ENCODE results near the gene OGA. TPM values are rescaled to one million over a fixed set of nuclear protein-coding genes. Genes with fewer than 3 reads are reported as not detected.

Gene OGA
- total and polyA plus RNA-seq, 4 experiments from 2014 or later, result 26.6 to 325 (median 178) TPM

GRCh38 chr10:101837748-101838147 lies 19.5 kb upstream of the OGA start:
- Histone ChIP-seq H3K4me1 (ENCODE audit: insufficient read depth, low read length) (peaks cover 58% of the 10 kb centered on the region), H3K36me3 (ENCODE audit: insufficient read depth, low read length) (no peaks in the 10 kb centered on the region), H3K27me3 (ENCODE audit: insufficient read depth, low read length) (no peaks in the 10 kb centered on the region), H3K9me3 (ENCODE audit: control insufficient read depth in 1 of 2, low read length in 2 of 2) (no peaks in the 10 kb centered on the region), H3K27ac (ENCODE audit: low read depth, low read length) (no peak overlapping the region), H3K4me3 (ENCODE audit: low read length in 2 of 2) (no peak overlapping the region)
- peaks cover 46 to 78% (median 58%) of the 10 kb centered on the region in 4 donors for H3K4me1 Mint-ChIP-seq
- no peaks in the 10 kb centered on the region for H3K36me3 Mint-ChIP-seq
- CTCF ChIA-PET (ENCODE audit: partially characterized antibody), result interaction anchor here (0.7 to 10.1 kb wide), 12 partner anchors 9 to 276 kb away, joined by 3 to 88 read pairs (median 6); partner anchors contain the start of gene OGA
- no peak for DNase-seq
- H3K9me3 Mint-ChIP-seq, result peaks cover 0 to 1% (median 0%) of the 10 kb centered on the region in 8 donors
- intact Hi-C loops (cut with micrococcal nuclease), result no loop called here
- no peaks in the 10 kb centered on the region for H3K27me3 Mint-ChIP-seq
- no peak overlapping the region for H3K27ac Mint-ChIP-seq
- POLR2A ChIA-PET (ENCODE audit: partially characterized antibody), result interaction anchor here (11.6 kb wide), 1 partner anchor 19 kb away, joined by 204 read pairs; the partner anchor contains the start of gene OGA
- H3K4me3 Mint-ChIP-seq, result peak overlapping the region in 1 of 8 donors; percentile 25

GRCh38 chr10:101835362-101835761 lies 17.1 kb upstream of the OGA start:
- H3K27ac Mint-ChIP-seq, result peak overlapping the region in 4 of 7 donors; percentile 4 to 82 (median 64)
- peaks cover 0 to 6% (median 0%) of the 10 kb centered on the region in 8 donors for H3K9me3 Mint-ChIP-seq
- peaks cover 56 to 78% (median 63%) of the 10 kb centered on the region in 4 donors for H3K4me1 Mint-ChIP-seq
- Histone ChIP-seq H3K9me3 (ENCODE audit: control insufficient read depth in 1 of 2, low read length in 2 of 2) (no peaks in the 10 kb centered on the region), H3K4me1 (ENCODE audit: insufficient read depth, low read length) (peaks cover 67% of the 10 kb centered on the region), H3K4me3 (ENCODE audit: low read length in 2 of 2) (no peak overlapping the region), H3K27me3 (ENCODE audit: insufficient read depth, low read length) (no peaks in the 10 kb centered on the region), H3K36me3 (ENCODE audit: insufficient read depth, low read length) (no peaks in the 10 kb centered on the region), H3K27ac (ENCODE audit: low read depth, low read length) (no peak overlapping the region)
- H3K27me3 Mint-ChIP-seq, result peaks cover 2 to 5% of the 10 kb centered on the region in 2 donors
- intact Hi-C loops (cut with micrococcal nuclease), result no loop called here
- no peak for DNase-seq
- CTCF ChIA-PET (ENCODE audit: partially characterized antibody), result interaction anchor here (0.8 to 10.1 kb wide), 15 partner anchors 8 to 239 kb away, joined by 3 to 88 read pairs (median 5); partner anchors contain the start of gene OGA
- POLR2A ChIA-PET (ENCODE audit: partially characterized antibody), result interaction anchor here (11.6 kb wide), 1 partner anchor 17 kb away, joined by 204 read pairs; the partner anchor contains the start of gene OGA
- H3K36me3 Mint-ChIP-seq, result peaks cover 0 to 5% of the 10 kb centered on the region in 2 donors
- peak overlapping the region in 3 of 8 donors; percentile 17 to 76 (median 39) for H3K4me3 Mint-ChIP-seq

GRCh38 chr10:101834341-101834740 lies 16.1 kb upstream of the OGA start:
- intact Hi-C loops (cut with micrococcal nuclease), result loop anchor here (5.0 kb wide), 1 partner anchor 223 kb away; the partner anchor contains the start of gene ARMH3
- Mint-ChIP-seq H3K4me1 (peaks cover 53 to 77% (median 63%) of the 10 kb centered on the region in 4 donors), H3K9me3 (peaks cover 0 to 8% (median 0%) of the 10 kb centered on the region in 8 donors), H3K27me3 (peaks cover 2 to 7% of the 10 kb centered on the region in 2 donors), H3K27ac (peak overlapping the region in 6 of 7 donors; percentile 21 to 98 (median 87)), H3K4me3 (peak overlapping the region in 7 of 8 donors; percentile 1 to 71 (median 51)), H3K36me3 (peaks cover 0 to 12% of the 10 kb centered on the region in 2 donors)
- no peaks in the 10 kb centered on the region for H3K36me3 ChIP-seq (ENCODE audit: insufficient read depth, low read length)
- H3K27me3 ChIP-seq (ENCODE audit: insufficient read depth, low read length), result no peaks in the 10 kb centered on the region
- peak in 1 of 5 donors; percentile 54 for DNase-seq
- H3K4me3 ChIP-seq (ENCODE audit: low read length in 2 of 2), result no peak overlapping the region
- ChIA-PET CTCF (ENCODE audit: partially characterized antibody) (interaction anchor here (1.5 to 10.1 kb wide), 3 partner anchors 13 to 234 kb away, joined by 5 to 88 read pairs (median 11); partner anchors contain the start of gene OGA), POLR2A (ENCODE audit: partially characterized antibody) (interaction anchor here (11.6 kb wide), 1 partner anchor 16 kb away, joined by 204 read pairs; the partner anchor contains the start of gene OGA)
- peaks cover 66% of the 10 kb centered on the region for H3K4me1 ChIP-seq (ENCODE audit: insufficient read depth, low read length)
- H3K27ac ChIP-seq (ENCODE audit: low read depth, low read length), result peak overlapping the region; percentile 22
- no peaks in the 10 kb centered on the region for H3K9me3 ChIP-seq (ENCODE audit: control insufficient read depth in 1 of 2, low read length in 2 of 2)

- no peak for DNase-seq
- H3K4me1 ChIP-seq (ENCODE audit: insufficient read depth, low read length), result peaks cover 68% of the 10 kb centered on the region
- H3K27ac ChIP-seq (ENCODE audit: low read depth, low read length), result peak overlapping the region; percentile 22
- no peaks in the 10 kb centered on the region for H3K27me3 ChIP-seq (ENCODE audit: insufficient read depth, low read length)
- ChIA-PET CTCF (ENCODE audit: partially characterized antibody) (interaction anchor here (1.0 to 10.1 kb wide), 4 partner anchors 8 to 239 kb away, joined by 4 to 88 read pairs (median 32); partner anchors contain the start of genes KCNIP2 and OGA), POLR2A (ENCODE audit: partially characterized antibody) (interaction anchor here (11.6 kb wide), 1 partner anchor 15 kb away, joined by 204 read pairs; the partner anchor contains the start of gene OGA)
- Mint-ChIP-seq H3K9me3 (peaks cover 0 to 8% (median 0%) of the 10 kb centered on the region in 8 donors), H3K4me3 (peak overlapping the region in 5 of 8 donors; percentile 13 to 71 (median 41)), H3K36me3 (peaks cover 0 to 12% of the 10 kb centered on the region in 2 donors), H3K4me1 (peaks cover 48 to 69% (median 60%) of the 10 kb centered on the region in 4 donors), H3K27ac (peak overlapping the region; percentile 80 to 98 (median 93)), H3K27me3 (peaks cover 2 to 7% of the 10 kb centered on the region in 2 donors)
- no peaks in the 10 kb centered on the region for H3K9me3 ChIP-seq (ENCODE audit: control insufficient read depth in 1 of 2, low read length in 2 of 2)
- H3K36me3 ChIP-seq (ENCODE audit: insufficient read depth, low read length), result no peaks in the 10 kb centered on the region
- no peak overlapping the region for H3K4me3 ChIP-seq (ENCODE audit: low read length in 2 of 2)
- intact Hi-C loops (cut with micrococcal nuclease), result loop anchor here (5.0 kb wide), 1 partner anchor 224 kb away; the partner anchor contains the start of gene ARMH3
These were observed 15.2 kb upstream of the OGA start for GRCh38 chr10:101833466-101833865.

- peaks cover 0 to 12% of the 10 kb centered on the region in 2 donors for H3K36me3 Mint-ChIP-seq
- H3K27ac Mint-ChIP-seq, result peak overlapping the region in 6 of 7 donors; percentile 74 to 100 (median 98)
- POLR2A ChIA-PET (ENCODE audit: partially characterized antibody), result interaction anchor here (4.4 to 11.6 kb wide), 2 partner anchors 8 to 14 kb away, joined by 29 to 204 read pairs; partner anchors contain the start of gene OGA
- H3K4me1 ChIP-seq (ENCODE audit: insufficient read depth, low read length), result peaks cover 68% of the 10 kb centered on the region
- no peaks in the 10 kb centered on the region for H3K36me3 ChIP-seq (ENCODE audit: insufficient read depth, low read length)
- intact Hi-C loops (cut with micrococcal nuclease), result loop anchor here (5.0 kb wide), 1 partner anchor 225 kb away; the partner anchor contains the start of gene ARMH3
- H3K9me3 ChIP-seq (ENCODE audit: control insufficient read depth in 1 of 2, low read length in 2 of 2), result no peaks in the 10 kb centered on the region
- H3K27me3 Mint-ChIP-seq, result peaks cover 2 to 7% of the 10 kb centered on the region in 2 donors
- no peaks in the 10 kb centered on the region for H3K27me3 ChIP-seq (ENCODE audit: insufficient read depth, low read length)
- CTCF ChIA-PET (ENCODE audit: partially characterized antibody), result interaction anchor here (1.0 to 10.1 kb wide), 4 partner anchors 9 to 240 kb away, joined by 4 to 88 read pairs (median 32); partner anchors contain the start of genes KCNIP2 and OGA
- peak overlapping the region in 2 of 8 donors; percentile 44 to 87 for H3K4me3 Mint-ChIP-seq
- H3K27ac ChIP-seq (ENCODE audit: low read depth, low read length), result peak overlapping the region; percentile 87
- peaks cover 48 to 76% (median 61%) of the 10 kb centered on the region in 4 donors for H3K4me1 Mint-ChIP-seq
- no peak for DNase-seq
- no peak overlapping the region for H3K4me3 ChIP-seq (ENCODE audit: low read length in 2 of 2)
- H3K9me3 Mint-ChIP-seq, result peaks cover 0 to 8% (median 0%) of the 10 kb centered on the region in 8 donors
These were observed 14.1 kb upstream of the OGA start for GRCh38 chr10:101832325-101832771.

- Histone ChIP-seq H3K4me3 (ENCODE audit: low read length in 2 of 2) (peak overlapping the region; percentile 57 to 68), H3K36me3 (ENCODE audit: insufficient read depth, low read length) (no peaks in the 10 kb centered on the region), H3K4me1 (ENCODE audit: insufficient read depth, low read length) (peaks cover 67% of the 10 kb centered on the region), H3K9me3 (ENCODE audit: control insufficient read depth in 1 of 2, low read length in 2 of 2) (no peaks in the 10 kb centered on the region), H3K27ac (ENCODE audit: low read depth, low read length) (peak overlapping the region; percentile 87), H3K27me3 (ENCODE audit: insufficient read depth, low read length) (no peaks in the 10 kb centered on the region)
- POLR2A ChIA-PET (ENCODE audit: partially characterized antibody), result interaction anchor here (0.6 to 11.6 kb wide), 4 partner anchors 9 to 283 kb away, joined by 3 to 204 read pairs (median 21); partner anchors contain the start of genes NPM3 and OGA
- Mint-ChIP-seq H3K4me1 (peaks cover 49 to 83% (median 62%) of the 10 kb centered on the region in 4 donors), H3K27me3 (peaks cover 2 to 7% of the 10 kb centered on the region in 2 donors), H3K27ac (peak overlapping the region; percentile 98 to 100 (median 99)), H3K36me3 (peaks cover 0 to 12% of the 10 kb centered on the region in 2 donors), H3K4me3 (peak overlapping the region; percentile 84 to 93 (median 88)), H3K9me3 (peaks cover 0 to 8% (median 0%) of the 10 kb centered on the region in 8 donors)
- CTCF ChIA-PET (ENCODE audit: partially characterized antibody), result interaction anchor here (7.6 to 10.1 kb wide), 2 partner anchors 10 kb away, joined by 60 to 88 read pairs; partner anchors contain the start of genes KCNIP2 and OGA
- intact Hi-C loops (cut with micrococcal nuclease), result loop anchor here (5.0 kb wide), 1 partner anchor 226 kb away; the partner anchor contains the start of gene ARMH3
- no peak for DNase-seq
These were observed 13.0 kb upstream of the OGA start for GRCh38 chr10:101831169-101831811.
